GM19239 (cell line): ENCODE measurements around the gene CGRRF1.

Source experiments
- DNase-seq: peaks from one replicate; pipeline ENCODE4 v3.0.0; 2011; ENCODE audit warnings: low spot score; ENCODE audit not compliant: insufficient read length
- FAIRE-seq: peaks from 2 replicates; lab custom pipeline; 2011; peaks lifted over from hg19 to GRCh38; lab: Jason Lieb, UNC

CGRRF1 gene

DNA sequence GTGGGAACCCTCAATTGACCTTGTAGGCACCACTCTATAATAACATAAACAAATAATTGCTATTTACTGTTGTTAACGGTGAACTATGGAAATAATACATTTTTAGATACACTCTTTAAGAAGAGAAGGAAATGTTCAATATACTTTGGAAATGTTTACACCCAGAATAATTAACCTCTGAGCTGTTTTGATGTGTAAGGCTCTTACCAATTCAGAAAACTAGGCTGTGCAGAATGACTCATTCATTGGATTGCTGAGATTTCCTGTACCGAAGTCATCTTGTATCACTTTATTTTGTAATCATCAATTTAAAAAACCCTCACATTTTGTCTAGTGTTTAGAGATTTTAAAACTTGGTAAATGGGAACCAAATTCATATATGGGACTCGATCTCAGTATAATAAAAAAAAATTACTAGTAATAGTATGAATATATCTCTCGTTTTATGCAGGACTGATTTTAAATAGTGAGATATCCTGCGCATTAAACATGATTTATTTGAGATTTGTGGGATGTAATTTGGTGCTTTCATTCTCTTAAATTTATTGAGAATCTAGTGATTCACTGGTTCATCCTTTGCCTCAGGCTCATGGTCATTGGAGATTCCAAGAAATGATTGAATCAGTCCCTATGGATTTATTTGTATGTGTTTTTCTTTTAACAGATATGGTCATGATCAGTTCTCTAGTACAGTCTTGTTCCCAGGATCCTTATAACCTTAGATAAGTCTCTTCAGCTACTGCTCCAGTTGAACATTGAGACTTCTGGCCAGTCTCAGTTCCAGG lies 61.1 kb downstream of the CGRRF1 start:
- no peak for FAIRE-seq
- DNase-seq: no peak

GRCh38 chr14:54572316-54572715 lies 62.6 kb downstream of the CGRRF1 start:
- no peak for FAIRE-seq
- no peak for DNase-seq

DNA sequence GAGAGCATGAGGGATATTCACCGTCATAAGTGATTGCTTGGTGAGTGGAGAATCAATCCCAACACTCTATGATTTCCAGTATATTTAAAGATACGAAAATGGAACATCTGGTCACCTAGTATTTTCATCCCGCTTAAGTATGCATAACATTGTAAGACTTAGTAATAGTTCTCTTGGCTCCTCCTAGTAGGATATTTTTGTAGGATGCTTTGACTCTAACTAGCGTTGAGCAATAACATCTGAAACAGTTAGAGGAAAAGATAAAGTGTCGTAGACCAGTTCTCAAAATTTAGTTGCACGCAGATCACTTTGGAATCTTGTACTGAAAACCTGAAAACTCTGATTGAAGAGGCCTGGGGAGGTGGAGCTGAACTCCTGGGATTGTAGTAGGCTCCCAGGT lies 64.8 kb downstream of the CGRRF1 start:
- no peak for FAIRE-seq
- DNase-seq: no peak

DNA sequence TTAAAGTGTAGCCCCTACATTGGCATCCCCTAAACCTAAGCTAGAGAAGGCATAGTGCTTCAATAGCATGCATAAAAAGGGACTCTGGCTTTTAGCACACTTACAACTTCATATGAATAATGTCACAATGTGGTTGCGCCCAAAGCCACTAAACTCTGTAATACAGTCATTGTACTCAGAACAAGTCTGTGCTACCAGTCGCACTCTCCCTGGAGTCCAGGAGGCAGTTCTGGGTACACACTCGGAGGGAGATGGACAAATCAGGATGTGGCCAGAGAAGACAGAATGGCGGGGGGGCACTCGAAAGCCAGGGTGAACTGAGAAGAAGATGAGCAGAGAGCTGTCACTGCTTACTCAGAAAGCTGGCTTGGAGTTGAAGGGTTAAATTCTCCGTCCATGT lies 67.8 kb downstream of the CGRRF1 start:
- FAIRE-seq (no peak), DNase-seq (no peak)

GRCh38 chr14:54577977-54578376 lies 68.3 kb downstream of the CGRRF1 start:
- DNase-seq: no peak
- FAIRE-seq: no peak

- DNase-seq (no peak), FAIRE-seq (no peak)
These were observed 69.9 kb downstream of the CGRRF1 start for GRCh38 chr14:54579621-54580020.

- no peak for FAIRE-seq
These were observed 71.2 kb downstream of the CGRRF1 start for GRCh38 chr14:54580933-54581332.

DNA sequence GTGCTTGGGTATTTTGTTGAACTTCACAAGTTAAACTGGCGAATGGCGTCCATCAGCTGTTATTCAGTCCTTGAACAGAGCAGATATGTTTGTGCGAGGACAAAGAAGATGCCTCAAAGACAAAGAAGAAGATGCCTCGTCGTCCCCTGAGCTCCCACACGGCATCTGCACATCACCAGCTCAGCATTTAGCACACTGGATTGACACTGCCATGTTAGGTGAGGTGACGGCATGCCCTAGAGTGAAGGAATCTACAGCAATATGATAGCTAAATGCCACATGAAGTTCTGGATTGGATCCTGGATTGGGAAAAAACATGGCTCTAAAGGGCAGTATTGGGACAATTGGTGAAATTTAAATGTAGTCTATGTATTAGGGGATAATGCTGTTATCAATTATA lies 72.6 kb downstream of the CGRRF1 start:
- FAIRE-seq (no peak), DNase-seq (no peak)

More at GRCh38 chr14:54580933-54581332, 71.2 kb downstream of the CGRRF1 start:
- no peak for DNase-seq

DNA sequence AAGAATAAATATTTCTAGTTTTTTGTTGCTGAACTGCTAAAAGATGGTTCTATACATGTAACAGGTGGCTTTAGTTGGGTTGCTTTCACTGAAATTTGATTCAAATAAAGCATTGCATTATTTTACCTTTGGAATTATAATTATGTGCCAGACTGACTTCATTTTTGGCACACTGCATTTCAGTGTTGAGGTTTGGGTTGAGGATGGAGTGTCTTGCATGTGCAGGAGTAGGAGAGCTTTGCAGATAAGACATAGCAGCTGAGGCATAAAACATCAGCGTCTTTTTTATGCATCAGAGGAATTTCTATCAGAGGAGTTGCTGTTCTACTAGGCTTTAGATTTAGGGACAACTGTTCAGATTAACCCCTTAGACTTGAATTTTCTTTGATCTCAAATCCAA lies 74.4 kb downstream of the CGRRF1 start:
- FAIRE-seq: no peak
- no peak for DNase-seq

DNA sequence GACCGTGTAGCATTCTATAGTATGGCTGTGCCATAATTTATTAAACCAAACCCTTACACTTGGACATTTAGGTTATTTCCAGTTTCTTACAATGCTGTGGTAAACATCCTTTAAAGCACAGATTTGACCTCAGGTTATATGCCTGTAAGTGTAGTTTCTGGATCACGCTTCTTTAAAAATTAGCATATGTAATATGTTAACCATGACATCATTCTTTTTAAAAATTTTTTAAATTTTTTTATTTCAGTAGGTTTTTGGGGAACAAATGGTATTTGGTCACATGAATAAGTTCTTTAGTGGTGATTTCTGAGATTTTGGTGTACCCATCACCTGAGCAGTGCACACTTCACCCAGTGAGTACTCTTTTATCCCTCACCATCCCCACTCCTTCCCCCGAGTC lies 75.5 kb downstream of the CGRRF1 start:
- FAIRE-seq: no peak
- DNase-seq: no peak
